Activated naive CD8-positive, alpha-beta T cell (primary cell): ENCODE data around the gene LACC1.

ENCODE experiments used
- H3K27ac Mint-ChIP-seq: one replicate; pipeline ENCODE4 v1.8.0; 2021; ENCODE audit warnings: mixed read lengths
- H3K27me3 Mint-ChIP-seq: one replicate; pipeline ENCODE4 v1.8.0; 2021; ENCODE audit warnings: mixed read lengths
- H3K36me3 Mint-ChIP-seq: one replicate; pipeline ENCODE4 v1.8.0; 2021; ENCODE audit warnings: mixed read lengths
- H3K4me1 Mint-ChIP-seq: one replicate; pipeline ENCODE4 v1.8.0; 2021; ENCODE audit warnings: low read depth, mixed read lengths
- H3K4me3 Mint-ChIP-seq: one replicate; pipeline ENCODE4 v1.8.0; 2021; ENCODE audit warnings: mild to moderate bottlenecking, mixed read lengths
- H3K9me3 Mint-ChIP-seq: one replicate; pipeline ENCODE4 v1.8.0; 2021; ENCODE audit warnings: low read depth, mixed read lengths

Gene LACC1

DNA sequence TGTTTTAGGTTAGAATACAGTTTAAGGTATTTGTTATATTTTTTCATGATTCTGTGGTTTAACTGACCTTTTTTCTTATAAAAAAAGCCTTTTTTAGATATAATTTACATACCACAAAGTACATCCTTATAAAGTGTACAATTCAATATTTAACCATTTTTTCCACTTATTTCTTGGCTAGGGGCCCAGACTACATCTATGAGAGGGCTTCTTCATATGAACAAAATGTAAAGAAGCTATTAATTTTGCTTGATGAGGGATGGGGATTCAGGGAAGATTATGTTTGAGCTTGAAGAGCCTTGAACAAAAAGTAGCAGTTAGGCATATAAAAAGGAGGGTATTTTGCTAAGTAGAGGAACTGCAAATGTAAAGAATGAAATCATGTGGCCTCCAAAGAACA, 2.4 kb upstream of the LACC1 start:
- H3K36me3 Mint-ChIP-seq, result no peaks in the 10 kb centered on the region
- no peaks in the 10 kb centered on the region for H3K27me3 Mint-ChIP-seq
- no peak overlapping the region for H3K27ac Mint-ChIP-seq
- no peaks in the 10 kb centered on the region for H3K9me3 Mint-ChIP-seq
- H3K4me3 Mint-ChIP-seq, result peak overlapping the region; percentile 51
- H3K4me1 Mint-ChIP-seq, result peaks cover 32% of the 10 kb centered on the region

DNA sequence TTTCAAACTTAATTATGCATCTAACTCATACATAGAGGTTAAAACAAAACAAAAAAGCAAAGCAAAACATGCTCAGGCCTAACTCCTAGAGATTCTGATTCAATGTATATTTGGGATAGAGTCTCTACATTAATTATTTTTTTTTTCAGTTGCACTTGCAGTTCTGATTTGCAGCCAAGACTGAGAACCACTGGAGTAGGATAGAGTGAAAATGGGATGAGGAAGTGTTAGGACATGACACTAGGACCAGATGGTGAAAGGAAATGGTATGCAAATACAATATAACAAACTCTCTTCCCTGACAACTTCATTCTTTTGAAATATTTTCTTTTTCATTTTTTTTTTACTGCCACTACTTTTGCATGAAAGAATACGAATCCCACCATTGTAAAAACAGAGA, 1.9 kb upstream of the LACC1 start:
- Mint-ChIP-seq H3K27me3 (no peaks in the 10 kb centered on the region), H3K4me3 (peak overlapping the region; percentile 51), H3K36me3 (no peaks in the 10 kb centered on the region), H3K9me3 (no peaks in the 10 kb centered on the region), H3K4me1 (peaks cover 32% of the 10 kb centered on the region), H3K27ac (no peak overlapping the region)

DNA sequence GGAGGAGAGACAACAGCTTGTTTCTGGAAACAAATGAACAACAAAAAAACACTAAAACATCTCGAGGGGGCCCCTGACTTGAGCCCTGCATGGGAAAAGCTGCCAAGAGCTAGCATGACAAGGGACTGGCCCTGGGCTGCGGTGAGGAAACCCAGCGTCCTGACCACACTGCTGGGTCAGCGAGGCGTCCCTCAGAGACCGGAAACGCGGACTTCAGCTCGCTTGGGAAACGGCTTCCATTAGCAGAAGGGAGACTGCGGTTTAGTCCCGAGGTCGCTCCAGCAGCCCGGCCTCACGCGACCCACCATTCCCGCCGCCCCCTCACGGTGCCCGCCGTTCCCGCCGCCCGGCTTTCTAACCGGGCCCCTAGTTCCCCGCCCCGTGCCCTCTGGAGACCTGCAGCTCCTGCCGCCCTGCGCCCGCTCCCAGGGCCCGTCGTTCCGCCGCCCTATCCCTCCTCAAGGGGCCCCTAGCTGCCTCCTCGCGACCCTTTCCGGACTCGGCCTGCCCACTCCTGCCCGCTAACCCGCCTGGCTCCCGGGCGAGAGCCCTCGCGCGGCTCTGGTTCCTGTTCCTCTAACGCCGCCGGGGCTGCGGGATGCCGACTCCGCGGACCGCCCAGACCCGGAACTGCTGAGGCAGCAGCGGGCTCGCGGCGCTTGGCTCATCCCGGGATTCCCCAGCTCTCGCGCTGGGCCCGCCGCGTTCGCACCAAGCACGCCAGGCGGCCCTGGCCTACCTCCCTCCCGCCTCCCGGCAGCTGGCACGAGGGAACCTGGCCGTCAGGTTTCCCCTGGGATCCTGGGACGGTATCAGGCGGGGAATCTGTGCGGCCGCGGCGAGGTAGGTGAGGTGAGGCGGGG, 581 bp upstream of the LACC1 start, which contains the start of gene CCDC122:
CCDC122 (minus strand) TSS at position 849 of the 863 bp plus-strand sequence. CDS start 10,364 bp downstream, outside the sequence.
- no peaks in the 10 kb centered on the region for H3K9me3 Mint-ChIP-seq
- H3K4me3 Mint-ChIP-seq, result peak within 1 kb of the TSS; percentile 87
- peaks cover under 1% of the 10 kb centered on the region for H3K36me3 Mint-ChIP-seq
- peak within 1 kb of the TSS; percentile 91 for H3K27ac Mint-ChIP-seq
- peaks cover 32% of the 10 kb centered on the region for H3K4me1 Mint-ChIP-seq
- no peaks in the 10 kb centered on the region for H3K27me3 Mint-ChIP-seq

DNA sequence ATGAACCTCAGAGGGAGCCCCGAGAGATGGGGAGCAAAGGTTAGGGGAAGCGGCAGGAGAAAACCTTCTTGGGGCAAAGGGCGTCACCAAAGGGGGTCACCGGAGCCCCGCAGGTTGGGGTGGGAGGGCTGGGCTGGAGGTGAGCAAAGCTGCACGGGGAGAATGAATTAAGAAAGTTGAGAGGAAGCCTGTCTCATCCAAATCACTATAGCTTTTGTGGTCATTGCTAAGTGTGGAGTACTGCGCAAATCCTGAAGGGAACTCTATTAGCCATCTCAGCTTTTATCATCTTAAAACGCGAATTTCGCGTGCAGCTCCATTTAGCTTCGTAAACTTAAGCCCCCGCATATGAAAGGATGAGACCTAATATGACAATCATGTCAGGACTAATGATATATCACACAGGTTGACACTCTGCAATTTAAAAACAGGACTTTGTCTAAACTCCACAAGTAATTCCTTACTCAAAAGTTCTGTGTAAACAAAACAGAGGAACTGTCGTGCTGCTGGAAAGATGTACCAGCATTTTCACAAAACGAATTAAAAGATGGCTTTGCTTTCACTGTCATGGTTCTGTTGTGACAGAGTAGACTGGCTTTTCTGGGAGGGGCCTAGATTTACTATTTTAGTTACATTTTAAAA, 631 bp downstream of the LACC1 start:
- Mint-ChIP-seq H3K4me1 (peaks cover 32% of the 10 kb centered on the region), H3K27me3 (no peaks in the 10 kb centered on the region), H3K4me3 (peak overlapping the region; percentile 87), H3K9me3 (no peaks in the 10 kb centered on the region), H3K36me3 (peaks cover 5% of the 10 kb centered on the region), H3K27ac (peak overlapping the region; percentile 80)

DNA sequence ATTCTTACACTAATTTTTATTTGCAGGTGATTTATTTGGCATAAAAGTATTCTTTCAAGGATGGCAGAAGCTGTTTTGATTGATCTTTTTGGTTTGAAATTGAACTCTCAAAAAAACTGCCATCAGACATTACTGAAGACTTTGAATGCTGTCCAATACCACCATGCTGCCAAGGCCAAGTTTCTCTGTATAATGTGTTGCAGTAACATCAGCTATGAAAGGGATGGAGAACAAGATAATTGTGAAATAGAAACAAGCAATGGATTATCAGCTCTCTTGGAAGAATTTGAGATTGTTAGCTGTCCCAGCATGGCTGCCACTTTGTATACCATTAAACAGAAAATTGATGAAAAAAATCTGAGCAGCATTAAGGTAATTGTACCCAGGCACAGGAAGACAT, 1.2 kb downstream of the LACC1 start:
- Mint-ChIP-seq H3K36me3 (peaks cover 8% of the 10 kb centered on the region), H3K27ac (no peak overlapping the region), H3K27me3 (peaks cover 3% of the 10 kb centered on the region), H3K9me3 (no peaks in the 10 kb centered on the region), H3K4me1 (peaks cover 32% of the 10 kb centered on the region), H3K4me3 (no peak overlapping the region)

DNA sequence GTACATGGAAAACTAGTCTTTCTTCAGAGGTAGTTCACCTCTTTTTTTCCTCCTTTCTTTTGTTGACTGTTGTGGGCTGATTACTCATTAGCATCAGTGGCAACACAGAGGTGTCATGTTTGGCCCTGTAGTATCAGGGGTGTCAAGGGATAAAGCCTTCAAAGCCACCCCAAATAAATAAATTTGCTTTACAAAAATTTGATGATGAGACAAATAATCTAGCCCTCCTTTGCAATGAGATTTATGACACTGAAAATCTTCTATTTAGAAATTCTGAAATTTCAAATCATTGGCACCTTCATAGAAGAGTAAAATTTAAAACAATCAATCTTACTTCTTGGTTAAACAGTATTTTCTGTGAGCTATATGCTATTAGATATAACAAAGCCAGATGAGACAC, 1.9 kb downstream of the LACC1 start:
- Mint-ChIP-seq H3K27ac (no peak overlapping the region), H3K36me3 (peaks cover 8% of the 10 kb centered on the region), H3K4me1 (peaks cover 31% of the 10 kb centered on the region), H3K9me3 (no peaks in the 10 kb centered on the region), H3K27me3 (peaks cover 3% of the 10 kb centered on the region), H3K4me3 (peak overlapping the region; percentile 34)

DNA sequence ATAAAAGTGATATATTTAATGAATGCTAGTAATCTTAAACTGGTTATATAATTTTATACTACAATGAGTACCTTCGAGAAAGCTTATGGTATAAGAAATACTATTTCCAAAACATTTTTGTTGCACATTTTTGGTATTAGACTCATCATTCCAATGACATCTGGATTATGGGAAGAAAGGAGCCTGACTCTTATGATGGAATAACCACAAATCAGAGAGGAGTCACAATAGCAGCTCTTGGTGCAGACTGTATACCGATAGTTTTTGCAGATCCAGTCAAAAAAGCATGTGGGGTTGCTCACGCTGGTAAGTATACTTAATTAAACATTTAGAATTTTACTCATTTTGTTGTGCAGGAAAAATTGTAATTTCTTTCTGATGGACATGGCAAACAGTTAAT, 3.9 kb downstream of the LACC1 start:
- Mint-ChIP-seq H3K36me3 (peaks cover 8% of the 10 kb centered on the region), H3K27ac (no peak overlapping the region), H3K9me3 (no peaks in the 10 kb centered on the region), H3K27me3 (peaks cover 3% of the 10 kb centered on the region), H3K4me3 (no peak overlapping the region), H3K4me1 (peaks cover 21% of the 10 kb centered on the region)

DNA sequence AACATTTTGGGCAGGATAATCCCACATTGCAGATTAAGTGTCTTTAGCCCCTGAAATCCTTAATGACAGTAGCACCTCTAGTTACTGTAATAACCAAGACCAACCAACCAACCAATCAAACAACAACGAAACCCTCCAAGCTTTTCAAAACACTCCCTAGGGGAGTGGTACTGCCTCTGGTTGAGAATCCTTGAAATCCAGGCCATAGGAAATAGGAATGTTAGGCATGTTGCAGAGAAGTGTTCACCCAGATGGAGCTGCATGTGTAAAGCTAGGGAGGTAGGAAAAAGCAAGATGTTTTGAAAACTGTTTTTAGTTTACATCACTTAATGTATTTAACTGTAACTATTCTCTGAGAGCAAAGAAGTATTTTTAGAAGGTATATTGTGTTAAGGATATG, 4.5 kb downstream of the LACC1 start:
- Mint-ChIP-seq H3K27me3 (peaks cover 3% of the 10 kb centered on the region), H3K4me1 (peaks cover 19% of the 10 kb centered on the region), H3K27ac (no peak overlapping the region), H3K9me3 (no peaks in the 10 kb centered on the region), H3K4me3 (no peak overlapping the region), H3K36me3 (peaks cover 8% of the 10 kb centered on the region)

DNA sequence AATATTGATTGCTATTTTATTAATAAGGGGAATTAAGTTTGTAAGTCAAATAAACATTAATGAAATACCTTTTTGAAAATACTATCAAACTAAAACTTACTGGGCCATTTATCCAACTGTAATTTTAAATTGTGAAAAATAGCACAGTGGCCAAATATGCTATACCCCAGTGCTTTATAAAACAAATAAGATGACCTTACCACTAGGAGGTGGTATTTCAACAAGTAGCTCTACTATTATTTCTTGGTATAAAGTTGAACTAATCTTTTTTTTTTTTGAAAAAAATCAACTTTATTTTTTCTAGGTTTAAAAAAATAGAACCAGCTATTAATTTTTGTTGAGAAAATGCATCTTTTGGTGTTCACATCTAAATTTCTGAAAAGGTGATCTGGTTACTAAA, 14.7 kb downstream of the LACC1 start:
- H3K4me3 Mint-ChIP-seq, result no peak overlapping the region
- H3K36me3 Mint-ChIP-seq, result no peaks in the 10 kb centered on the region
- H3K27ac Mint-ChIP-seq, result no peak overlapping the region
- H3K4me1 Mint-ChIP-seq, result no peaks in the 10 kb centered on the region
- no peaks in the 10 kb centered on the region for H3K9me3 Mint-ChIP-seq
- no peaks in the 10 kb centered on the region for H3K27me3 Mint-ChIP-seq

DNA sequence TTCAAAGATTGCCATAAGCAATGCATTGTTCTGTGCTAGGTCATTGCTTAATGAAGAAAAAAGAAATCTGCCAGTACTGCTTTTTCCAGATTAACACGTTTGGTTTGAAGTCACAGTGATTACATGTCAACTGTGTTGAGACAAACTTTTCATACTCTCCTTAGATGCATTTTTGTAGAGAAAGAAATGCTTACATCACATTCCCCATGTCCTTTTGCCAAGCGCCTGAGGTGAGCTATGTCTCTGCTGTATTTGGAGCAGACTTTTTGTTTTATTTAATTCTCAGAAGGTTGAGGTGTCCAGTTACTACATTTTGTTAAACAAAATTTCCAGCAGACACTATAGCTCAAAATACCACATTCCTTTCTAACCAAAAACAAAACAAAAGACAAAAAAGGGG, 16.2 kb downstream of the LACC1 start:
- Mint-ChIP-seq H3K9me3 (no peaks in the 10 kb centered on the region), H3K36me3 (no peaks in the 10 kb centered on the region), H3K27me3 (no peaks in the 10 kb centered on the region), H3K4me3 (no peak overlapping the region), H3K4me1 (no peaks in the 10 kb centered on the region), H3K27ac (no peak overlapping the region)

DNA sequence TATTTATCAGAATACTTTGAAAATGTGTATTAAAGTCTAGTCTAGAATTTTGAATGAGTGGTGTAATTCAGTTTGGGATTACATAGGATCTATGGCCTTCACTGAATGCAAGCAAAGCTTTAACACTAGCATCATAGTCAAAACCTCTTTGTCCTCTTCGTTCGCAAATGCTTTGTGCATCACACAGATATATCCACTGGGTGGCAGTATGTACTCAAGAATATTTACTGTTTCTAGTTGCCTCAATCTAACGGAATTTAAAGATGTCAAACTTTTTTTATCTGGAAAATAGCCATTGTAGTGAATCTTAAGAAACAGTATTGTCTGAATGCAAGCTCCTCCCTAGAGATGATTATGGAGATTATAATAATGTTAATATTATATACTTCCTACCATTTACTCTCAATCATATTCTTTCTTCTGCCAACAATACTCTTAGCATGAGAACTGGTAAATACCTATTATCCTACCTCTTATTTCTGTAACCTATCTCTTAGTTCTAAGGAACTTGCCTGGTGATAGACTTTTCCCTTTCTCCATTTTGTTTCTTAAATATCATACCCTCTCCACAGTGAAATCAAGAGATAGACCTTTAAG, 25.8 kb downstream of the LACC1 start:
- Mint-ChIP-seq H3K27ac (no peak overlapping the region), H3K36me3 (no peaks in the 10 kb centered on the region), H3K4me1 (peaks cover 3% of the 10 kb centered on the region), H3K9me3 (no peaks in the 10 kb centered on the region), H3K27me3 (peaks cover 8% of the 10 kb centered on the region), H3K4me3 (no peak overlapping the region)

DNA sequence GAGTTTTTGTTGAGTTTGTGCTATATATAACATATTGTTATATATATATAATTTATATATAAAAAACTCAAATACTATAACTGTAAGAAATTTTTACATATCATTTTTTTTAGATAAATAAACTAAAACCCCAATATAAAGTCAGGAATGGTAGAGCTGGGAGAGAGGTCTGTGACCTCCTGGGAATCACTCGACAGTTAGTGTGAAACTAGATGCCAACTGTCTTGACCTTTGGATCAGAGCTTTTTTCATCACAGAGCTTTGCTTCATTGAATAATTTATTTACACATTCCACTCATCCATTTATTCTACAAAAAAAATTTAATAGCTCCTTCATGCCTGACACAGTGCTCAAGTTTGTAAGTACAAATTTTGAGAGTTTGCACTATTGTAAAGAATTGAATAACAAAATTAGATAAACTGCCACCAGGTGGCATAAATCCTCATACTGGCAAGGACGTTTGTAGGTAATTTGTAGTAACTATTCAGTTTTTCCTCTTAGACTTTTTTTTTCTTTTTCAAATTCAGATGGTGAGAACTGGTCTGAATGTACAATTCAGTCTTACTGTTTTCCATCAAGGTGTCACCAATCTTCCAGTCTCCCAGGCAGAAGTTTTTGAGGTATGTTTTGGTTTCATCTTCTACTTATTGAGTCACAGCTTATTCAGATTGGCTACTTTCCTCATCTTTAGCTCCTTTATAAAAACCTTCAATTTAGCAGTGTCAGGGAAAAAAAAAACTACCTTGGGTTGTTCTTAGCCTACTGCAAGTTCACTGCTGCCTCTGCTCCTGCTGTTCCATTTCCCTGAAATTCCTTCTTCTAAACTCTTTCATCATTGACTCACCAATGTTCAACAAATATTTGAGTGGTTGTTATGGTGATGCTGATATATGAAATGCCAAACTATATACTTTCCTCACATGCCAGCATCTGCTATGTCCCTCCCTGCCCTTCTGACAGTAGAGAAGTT, 28.7 kb downstream of the LACC1 start:
- peaks cover 9% of the 10 kb centered on the region for H3K27me3 Mint-ChIP-seq
- no peaks in the 10 kb centered on the region for H3K9me3 Mint-ChIP-seq
- no peak overlapping the region for H3K27ac Mint-ChIP-seq
- no peak overlapping the region for H3K4me3 Mint-ChIP-seq
- peaks cover 3% of the 10 kb centered on the region for H3K4me1 Mint-ChIP-seq
- H3K36me3 Mint-ChIP-seq, result no peaks in the 10 kb centered on the region

DNA sequence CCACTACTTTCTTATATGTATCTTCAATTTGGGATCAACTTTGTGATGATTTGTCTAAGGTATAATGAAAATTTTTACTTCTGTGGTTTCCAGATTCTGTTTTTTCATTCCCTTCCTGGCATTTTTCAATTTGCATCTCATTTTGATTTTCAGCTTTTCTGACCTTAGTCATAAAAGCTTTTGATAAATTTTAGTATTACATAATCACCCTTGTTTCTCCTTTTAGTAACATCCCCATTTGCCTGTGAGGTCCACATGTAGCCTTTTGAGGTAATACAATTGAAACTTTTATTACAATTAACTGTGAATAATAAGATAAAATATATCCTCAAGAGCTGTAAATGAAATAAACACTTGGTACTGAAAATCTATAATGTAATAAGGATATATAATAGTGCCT, 31.2 kb downstream of the LACC1 start:
- Mint-ChIP-seq H3K4me3 (no peak overlapping the region), H3K36me3 (no peaks in the 10 kb centered on the region), H3K9me3 (no peaks in the 10 kb centered on the region), H3K27ac (no peak overlapping the region), H3K4me1 (peaks cover 3% of the 10 kb centered on the region), H3K27me3 (peaks cover 9% of the 10 kb centered on the region)

DNA sequence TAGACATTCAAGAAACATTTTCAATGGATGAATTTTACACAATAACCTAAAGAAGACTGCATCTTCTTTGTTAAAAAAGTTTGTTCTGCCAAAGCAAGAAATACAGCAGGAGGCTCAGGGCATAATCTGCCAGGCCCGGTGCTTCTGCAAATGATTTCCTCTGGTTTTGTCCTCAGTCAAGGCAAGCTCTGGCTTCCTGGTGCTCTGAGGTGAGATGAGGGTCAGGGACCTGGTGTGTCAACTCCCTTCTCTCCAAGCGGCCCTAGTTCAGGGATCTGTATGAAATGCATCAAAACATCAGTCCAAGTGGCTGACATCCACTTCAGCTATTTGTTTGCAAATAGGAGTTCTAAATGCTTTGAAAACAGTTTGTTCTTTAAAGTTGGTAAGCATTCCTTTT, 31.6 kb downstream of the LACC1 start:
- no peak overlapping the region for H3K4me3 Mint-ChIP-seq
- H3K27ac Mint-ChIP-seq, result no peak overlapping the region
- H3K9me3 Mint-ChIP-seq, result no peaks in the 10 kb centered on the region
- H3K36me3 Mint-ChIP-seq, result no peaks in the 10 kb centered on the region
- H3K4me1 Mint-ChIP-seq, result peaks cover 3% of the 10 kb centered on the region
- H3K27me3 Mint-ChIP-seq, result peaks cover 9% of the 10 kb centered on the region
